ENCODE results near the gene FHAD1. TPM values are rescaled to one million over a fixed set of nuclear protein-coding genes. Genes with fewer than 3 reads are reported as not detected.
A peak's percentile ranks its signal among the peaks of the same experiment; 100 is the strongest.

The FHAD1 gene
- total RNA-seq, 4 donors from 2014 or later: 0.95 to 1.7 TPM; not detected in 2

- no peaks in the 10 kb centered on the region for H3K27me3 ChIP-seq
- DNase-seq: no peak
- no peak overlapping the region for H3K4me3 ChIP-seq
- H3K27ac ChIP-seq: no peak overlapping the region
- peaks cover 0 to 8% (median 0%) of the 10 kb centered on the region in 4 donors for H3K4me1 ChIP-seq
- no peaks in the 10 kb centered on the region for H3K36me3 ChIP-seq
- TF ChIP-seq, protein P1, sequence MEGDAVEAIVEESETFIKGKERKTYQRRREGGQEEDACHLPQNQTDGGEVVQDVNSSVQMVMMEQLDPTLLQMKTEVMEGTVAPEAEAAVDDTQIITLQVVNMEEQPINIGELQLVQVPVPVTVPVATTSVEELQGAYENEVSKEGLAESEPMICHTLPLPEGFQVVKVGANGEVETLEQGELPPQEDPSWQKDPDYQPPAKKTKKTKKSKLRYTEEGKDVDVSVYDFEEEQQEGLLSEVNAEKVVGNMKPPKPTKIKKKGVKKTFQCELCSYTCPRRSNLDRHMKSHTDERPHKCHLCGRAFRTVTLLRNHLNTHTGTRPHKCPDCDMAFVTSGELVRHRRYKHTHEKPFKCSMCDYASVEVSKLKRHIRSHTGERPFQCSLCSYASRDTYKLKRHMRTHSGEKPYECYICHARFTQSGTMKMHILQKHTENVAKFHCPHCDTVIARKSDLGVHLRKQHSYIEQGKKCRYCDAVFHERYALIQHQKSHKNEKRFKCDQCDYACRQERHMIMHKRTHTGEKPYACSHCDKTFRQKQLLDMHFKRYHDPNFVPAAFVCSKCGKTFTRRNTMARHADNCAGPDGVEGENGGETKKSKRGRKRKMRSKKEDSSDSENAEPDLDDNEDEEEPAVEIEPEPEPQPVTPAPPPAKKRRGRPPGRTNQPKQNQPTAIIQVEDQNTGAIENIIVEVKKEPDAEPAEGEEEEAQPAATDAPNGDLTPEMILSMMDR (IDR thresholded peaks at IDR 0.05): no peak
- TF ChIP-seq POLR2A (IDR thresholded peaks at IDR 0.05): no peak
- no peaks in the 10 kb centered on the region for H3K9me3 ChIP-seq
Measured at GRCh38 chr1:15271196-15271595, 24.2 kb downstream of the FHAD1 start.

DNA sequence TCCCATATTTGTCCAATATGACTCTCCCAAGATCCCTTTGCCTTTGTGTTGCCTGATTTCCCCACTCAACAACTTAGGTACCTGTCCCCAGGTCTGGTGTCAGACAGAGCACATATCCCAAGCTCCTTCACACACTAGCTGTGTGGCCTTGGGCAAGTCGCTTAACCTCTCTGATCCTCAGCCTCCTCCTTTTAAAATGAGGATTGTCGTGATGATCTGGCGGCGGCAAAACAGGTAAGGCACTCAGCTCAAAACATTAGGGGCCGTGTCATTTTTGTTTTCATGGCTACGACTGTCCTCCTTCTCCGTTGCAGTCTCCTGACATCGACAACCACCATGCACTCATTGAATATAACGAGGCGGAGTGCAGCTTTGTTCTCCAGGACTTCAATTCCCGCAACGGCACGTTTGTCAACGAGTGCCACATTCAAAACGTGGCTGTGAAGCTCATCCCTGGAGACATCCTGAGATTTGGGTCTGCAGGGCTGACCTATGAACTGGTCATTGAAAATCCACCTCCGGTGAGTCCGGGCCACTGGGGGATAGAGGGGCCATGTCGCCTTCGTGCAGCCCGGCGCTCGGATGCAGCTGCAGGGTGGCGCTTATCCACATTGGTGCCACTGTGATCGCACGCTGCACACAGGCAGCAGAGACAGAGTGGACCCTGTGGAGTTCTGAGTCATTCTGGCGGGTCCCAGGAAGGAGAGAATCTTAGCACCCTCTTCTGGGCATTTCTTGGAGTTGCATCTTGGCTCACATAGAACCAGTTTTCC lies 25.2 kb downstream of the FHAD1 start:
- Histone ChIP-seq H3K4me3 (no peak overlapping the region), H3K4me1 (peaks cover 0 to 8% (median 0%) of the 10 kb centered on the region in 4 donors), H3K9me3 (no peaks in the 10 kb centered on the region), H3K27me3 (no peaks in the 10 kb centered on the region), H3K27ac (no peak overlapping the region), H3K36me3 (no peaks in the 10 kb centered on the region)
- DNase-seq: peak in 2 of 3 donors; percentile 63 to 72
- TF ChIP-seq, protein P1 (IDR thresholded peaks at IDR 0.05): peak in 5 of 6 experiments; percentile 30 to 91 (median 85)
- TF ChIP-seq POLR2A (IDR thresholded peaks at IDR 0.05): no peak

- Histone ChIP-seq H3K27ac (no peak overlapping the region), H3K4me3 (no peak overlapping the region), H3K4me1 (peaks cover 0 to 8% (median 0%) of the 10 kb centered on the region in 4 donors), H3K9me3 (no peaks in the 10 kb centered on the region), H3K27me3 (no peaks in the 10 kb centered on the region), H3K36me3 (no peaks in the 10 kb centered on the region)
- DNase-seq: no peak
- no peak for TF ChIP-seq POLR2A (IDR thresholded peaks at IDR 0.05)
- TF ChIP-seq, protein P1 (IDR thresholded peaks at IDR 0.05): peak in 1 of 6 experiments; percentile 15
Measured at GRCh38 chr1:15272782-15273127, 25.7 kb downstream of the FHAD1 start.

DNA sequence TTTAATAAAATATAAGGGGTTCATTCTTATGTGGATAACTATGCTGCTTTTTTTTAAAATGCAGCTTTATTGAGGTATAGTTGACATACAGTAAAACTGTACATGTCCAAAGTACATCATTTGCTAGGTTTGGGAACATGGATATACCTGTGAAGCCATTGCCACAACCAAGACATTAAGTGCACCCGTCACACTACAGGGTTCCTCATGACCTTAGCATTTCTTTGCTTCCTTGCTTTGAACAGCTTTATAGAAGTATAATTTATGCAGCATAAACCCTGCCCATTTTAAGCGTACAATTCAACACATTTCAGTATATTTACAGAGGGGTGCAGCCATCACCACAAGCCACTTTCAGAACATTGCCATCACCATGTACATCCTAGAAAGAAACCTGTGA lies 26.3 kb downstream of the FHAD1 start:
- Histone ChIP-seq H3K4me1 (peaks cover 0 to 8% (median 0%) of the 10 kb centered on the region in 4 donors), H3K9me3 (no peaks in the 10 kb centered on the region), H3K4me3 (no peak overlapping the region), H3K27me3 (no peaks in the 10 kb centered on the region), H3K36me3 (no peaks in the 10 kb centered on the region), H3K27ac (no peak overlapping the region)
- TF ChIP-seq POLR2A (IDR thresholded peaks at IDR 0.05): no peak
- TF ChIP-seq, protein P1 (IDR thresholded peaks at IDR 0.05): no peak
- no peak for DNase-seq

- Histone ChIP-seq H3K9me3 (no peaks in the 10 kb centered on the region), H3K27me3 (no peaks in the 10 kb centered on the region), H3K4me1 (peaks cover 0 to 8% (median 0%) of the 10 kb centered on the region in 4 donors), H3K27ac (no peak overlapping the region), H3K36me3 (no peaks in the 10 kb centered on the region), H3K4me3 (no peak overlapping the region)
- no peak for DNase-seq
- no peak for TF ChIP-seq POLR2A (IDR thresholded peaks at IDR 0.05)
- TF ChIP-seq, protein P1 (IDR thresholded peaks at IDR 0.05): no peak
Measured at GRCh38 chr1:15275921-15276683, 29.1 kb downstream of the FHAD1 start.

Data from Peyer's patch (tissue), 4 donors.